Measurements from ENCODE around the gene NETO2. TPM values are rescaled to one million over a fixed set of nuclear protein-coding genes. Genes with fewer than 3 reads are reported as not detected.
A peak's percentile ranks its signal among the peaks of the same experiment; 100 is the strongest.

NETO2 gene
- total and polyA plus RNA-seq, 10 of the 15 experiments (the other 5 are each of a cell fraction or from before 2014, with no cell fraction given), result 8.5 to 53.1 (median 27.0) TPM

- TF ChIP-seq MEF2B (IDR thresholded peaks at IDR 0.05; ENCODE audit: partially characterized antibody, poor library complexity, severe bottlenecking), result no peak
- no peak for TF ChIP-seq ASH2L (IDR thresholded peaks at IDR 0.05; ENCODE audit: borderline replicate concordance, low read depth)
- TF ChIP-seq MYB (IDR thresholded peaks at IDR 0.05; ENCODE audit: borderline replicate concordance, low read depth, low read length), result no peak
- 0 out of 2 replicates have a peak, but pooled peaks have one; percentile 18 for TF ChIP-seq TBL1XR1 (IDR thresholded peaks at IDR 0.05; ENCODE audit: low read depth, low read length)
- no peak for TF ChIP-seq HSF1 (IDR thresholded peaks at IDR 0.05; ENCODE audit: low read depth, low read length)
- TF ChIP-seq SMAD5 (IDR thresholded peaks at IDR 0.05; ENCODE audit: low read depth), result no peak
- TF ChIP-seq, protein P1, sequence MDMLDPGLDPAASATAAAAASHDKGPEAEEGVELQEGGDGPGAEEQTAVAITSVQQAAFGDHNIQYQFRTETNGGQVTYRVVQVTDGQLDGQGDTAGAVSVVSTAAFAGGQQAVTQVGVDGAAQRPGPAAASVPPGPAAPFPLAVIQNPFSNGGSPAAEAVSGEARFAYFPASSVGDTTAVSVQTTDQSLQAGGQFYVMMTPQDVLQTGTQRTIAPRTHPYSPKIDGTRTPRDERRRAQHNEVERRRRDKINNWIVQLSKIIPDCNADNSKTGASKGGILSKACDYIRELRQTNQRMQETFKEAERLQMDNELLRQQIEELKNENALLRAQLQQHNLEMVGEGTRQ (IDR thresholded peaks at IDR 0.05; ENCODE audit: borderline replicate concordance, low read depth, low read length), result no peak
- TF ChIP-seq TCF12 (IDR thresholded peaks at IDR 0.05; ENCODE audit: low read depth, low read length), result no peak
- TF ChIP-seq POLR2A (IDR thresholded peaks at IDR 0.05; ENCODE audit: low read depth, low read length), result peak; percentile 81
- TF ChIP-seq MXI1 (IDR thresholded peaks at IDR 0.05; ENCODE audit: low read depth, low read length), result 0 out of 2 replicates have a peak, but pooled peaks have one; percentile 9
- TF ChIP-seq CUX1 (IDR thresholded peaks at IDR 0.05; ENCODE audit: insufficient replicate concordance, low read depth, low read length), result no peak
- TF ChIP-seq STAT3 (IDR thresholded peaks at IDR 0.05; ENCODE audit: low read depth, low read length), result no peak
- no peak for TF ChIP-seq SMAD1 (IDR thresholded peaks at IDR 0.05; ENCODE audit: low read depth, partially characterized antibody)
- no peak for TF ChIP-seq ZBTB40 (IDR thresholded peaks at IDR 0.05; ENCODE audit: borderline replicate concordance)
- 0 out of 2 replicates have a peak, but pooled peaks have one; percentile 22 for TF ChIP-seq SIN3A (IDR thresholded peaks at IDR 0.05; ENCODE audit: low read depth, low read length)
- TF ChIP-seq HCFC1 (IDR thresholded peaks at IDR 0.05; ENCODE audit: low read length), result no peak
Measured at GRCh38 chr16:47143677-47144558, at the start of gene NETO2 (continued).

Measured in GM12878 (cell line).